ENCODE measurements around the gene SHE.

DNA sequence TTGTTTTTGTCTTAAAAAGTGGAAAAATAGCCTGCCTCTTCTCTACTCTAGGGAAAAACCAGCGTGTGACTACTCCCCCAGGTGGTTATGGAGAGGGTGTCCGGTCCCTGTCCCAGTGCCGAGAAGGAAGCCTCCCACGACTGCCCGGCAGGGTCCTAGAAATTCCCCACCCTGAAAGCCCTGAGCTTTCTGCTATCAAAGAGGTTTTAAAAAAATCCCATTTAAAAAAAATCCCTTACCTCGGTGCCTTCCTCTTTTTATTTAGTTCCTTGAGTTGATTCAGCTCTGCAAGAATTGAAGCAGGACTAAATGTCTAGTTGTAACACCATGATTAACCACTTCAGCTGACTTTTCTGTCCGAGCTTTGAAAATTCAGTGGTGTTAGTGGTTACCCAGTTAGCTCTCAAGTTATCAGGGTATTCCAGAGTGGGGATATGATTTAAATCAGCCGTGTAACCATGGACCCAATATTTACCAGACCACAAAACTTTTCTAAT, 35.2 kb downstream of the SHE start:
- TF ChIP-seq CTCF (IDR thresholded peaks at IDR 0.05; ENCODE audit: low read depth, low read length, missing input control) (no peak), RAD21 (IDR thresholded peaks at IDR 0.05) (peak in 1 of 2 donors; percentile 34), GABPA (IDR thresholded peaks at IDR 0.05 in 1 of 2, conservative IDR thresholded peaks at IDR 0.05 in 1 of 2) (no peak), RXRA (IDR thresholded peaks at IDR 0.05) (no peak), HNF4G (IDR thresholded peaks at IDR 0.05) (no peak), TAF1 (conservative IDR thresholded peaks at IDR 0.05) (no peak), ZBTB33 (IDR thresholded peaks at IDR 0.05) (no peak), MAX (IDR thresholded peaks at IDR 0.05) (no peak), SP1 (IDR thresholded peaks at IDR 0.05) (no peak), EGR1 (IDR thresholded peaks at IDR 0.05; ENCODE audit: low read depth in 2 of 2) (no peak)
- TF ChIP-seq, protein P1, sequence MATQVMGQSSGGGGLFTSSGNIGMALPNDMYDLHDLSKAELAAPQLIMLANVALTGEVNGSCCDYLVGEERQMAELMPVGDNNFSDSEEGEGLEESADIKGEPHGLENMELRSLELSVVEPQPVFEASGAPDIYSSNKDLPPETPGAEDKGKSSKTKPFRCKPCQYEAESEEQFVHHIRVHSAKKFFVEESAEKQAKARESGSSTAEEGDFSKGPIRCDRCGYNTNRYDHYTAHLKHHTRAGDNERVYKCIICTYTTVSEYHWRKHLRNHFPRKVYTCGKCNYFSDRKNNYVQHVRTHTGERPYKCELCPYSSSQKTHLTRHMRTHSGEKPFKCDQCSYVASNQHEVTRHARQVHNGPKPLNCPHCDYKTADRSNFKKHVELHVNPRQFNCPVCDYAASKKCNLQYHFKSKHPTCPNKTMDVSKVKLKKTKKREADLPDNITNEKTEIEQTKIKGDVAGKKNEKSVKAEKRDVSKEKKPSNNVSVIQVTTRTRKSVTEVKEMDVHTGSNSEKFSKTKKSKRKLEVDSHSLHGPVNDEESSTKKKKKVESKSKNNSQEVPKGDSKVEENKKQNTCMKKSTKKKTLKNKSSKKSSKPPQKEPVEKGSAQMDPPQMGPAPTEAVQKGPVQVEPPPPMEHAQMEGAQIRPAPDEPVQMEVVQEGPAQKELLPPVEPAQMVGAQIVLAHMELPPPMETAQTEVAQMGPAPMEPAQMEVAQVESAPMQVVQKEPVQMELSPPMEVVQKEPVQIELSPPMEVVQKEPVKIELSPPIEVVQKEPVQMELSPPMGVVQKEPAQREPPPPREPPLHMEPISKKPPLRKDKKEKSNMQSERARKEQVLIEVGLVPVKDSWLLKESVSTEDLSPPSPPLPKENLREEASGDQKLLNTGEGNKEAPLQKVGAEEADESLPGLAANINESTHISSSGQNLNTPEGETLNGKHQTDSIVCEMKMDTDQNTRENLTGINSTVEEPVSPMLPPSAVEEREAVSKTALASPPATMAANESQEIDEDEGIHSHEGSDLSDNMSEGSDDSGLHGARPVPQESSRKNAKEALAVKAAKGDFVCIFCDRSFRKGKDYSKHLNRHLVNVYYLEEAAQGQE (IDR thresholded peaks at IDR 0.05), result no peak

Data from liver (tissue), 3 donors.